ENCODE measurements around the gene NPM1.

The NPM1 gene

GRCh38 chr5:171418316-171418981 lies 30.8 kb downstream of the NPM1 start:
- no peak for TF ChIP-seq Cebpa-rat (IDR thresholded peaks at IDR 0.05)
- peaks cover 11 to 22% (median 13%) of the 10 kb centered on the region in 11 experiments; a peak in 21 of 22 replicates for H3K36me3 ChIP-seq
- peak overlapping the region in 9 of 11 experiments; percentile 36 to 76 (median 62); a peak in 16 of 22 replicates for H3K9ac ChIP-seq
- H3K4me2 ChIP-seq, result peak overlapping the region; percentile 95 to 100 (median 98)
- H3K27me3 ChIP-seq, result peaks cover 38 to 46% (median 40%) of the 10 kb centered on the region in 11 experiments
- no peaks in the 10 kb centered on the region for H3K9me3 ChIP-seq (replicated peaks in 1 of 11)
- H3K27ac ChIP-seq, result peak overlapping the region in 3 of 11 experiments; percentile 6 to 55 (median 45); a peak in 7 of 22 replicates
- peak overlapping the region; percentile 52 to 73 (median 66) for H3K4me3 ChIP-seq
- H3K4me1 ChIP-seq, result peaks cover 22 to 31% (median 28%) of the 10 kb centered on the region in 10 experiments
- H4K20me1 ChIP-seq, result peaks cover 40 to 100% (median 94%) of the 10 kb centered on the region in 11 experiments; a peak in 21 of 22 replicates

- no peak for TF ChIP-seq Cebpa-rat (IDR thresholded peaks at IDR 0.05)
- peak within 1 kb of the TSS; percentile 95 to 100 (median 98) for H3K4me2 ChIP-seq
- no peaks in the 10 kb centered on the region for H3K9me3 ChIP-seq (replicated peaks in 1 of 11)
- peak within 1 kb of the TSS; percentile 52 to 73 (median 66) for H3K4me3 ChIP-seq
- peak within 1 kb of the TSS in 4 of 11 experiments; percentile 3 to 55 (median 26); a peak in 7 of 22 replicates for H3K27ac ChIP-seq
- peaks cover 39 to 48% (median 46%) of the 10 kb centered on the region in 11 experiments for H3K27me3 ChIP-seq
- H4K20me1 ChIP-seq, result peaks cover 33 to 99% (median 87%) of the 10 kb centered on the region in 11 experiments; a peak in 21 of 22 replicates
- peaks cover 22 to 38% (median 33%) of the 10 kb centered on the region in 10 experiments for H3K4me1 ChIP-seq
- peaks cover 4 to 16% (median 6%) of the 10 kb centered on the region in 11 experiments; a peak in 18 of 22 replicates for H3K36me3 ChIP-seq
- peak within 1 kb of the TSS in 9 of 11 experiments; percentile 54 to 76 (median 62); a peak in 17 of 22 replicates for H3K9ac ChIP-seq
These were observed 31.5 kb downstream of the NPM1 start, which contains the start of gene FGF18 for GRCh38 chr5:171418982-171419687. FGF18 (plus strand) TSS chr5:171419647; CDS start chr5:171420200, 553 bp downstream.

- H4K20me1 ChIP-seq, result peaks cover 26 to 95% (median 80%) of the 10 kb centered on the region in 11 experiments; a peak in 21 of 22 replicates
- no peak for TF ChIP-seq Cebpa-rat (IDR thresholded peaks at IDR 0.05)
- H3K27ac ChIP-seq, result peak overlapping the region in 2 of 11 experiments; percentile 17 to 51; a peak in 2 of 22 replicates
These were observed 32.2 kb downstream of the NPM1 start for GRCh38 chr5:171419688-171420430.

GRCh38 chr5:171420431-171421241 lies 33.0 kb downstream of the NPM1 start:
- Histone ChIP-seq H3K4me1 (peaks cover 22 to 38% (median 33%) of the 10 kb centered on the region in 10 experiments), H3K9me3 (replicated peaks in 1 of 11) (no peaks in the 10 kb centered on the region), H3K27me3 (peaks cover 39 to 48% (median 47%) of the 10 kb centered on the region in 11 experiments), H4K20me1 (peaks cover 26 to 87% (median 72%) of the 10 kb centered on the region in 11 experiments; a peak in 21 of 22 replicates), H3K9ac (peak overlapping the region in 3 of 11 experiments; percentile 62 to 74 (median 65); a peak in 5 of 22 replicates), H3K4me2 (peak overlapping the region; percentile 95 to 100 (median 98)), H3K36me3 (peaks cover 0 to 4% (median 0%) of the 10 kb centered on the region in 11 experiments; a peak in 3 of 22 replicates), H3K4me3 (peak overlapping the region; percentile 52 to 73 (median 66)), H3K27ac (no peak overlapping the region)
- TF ChIP-seq Cebpa-rat (IDR thresholded peaks at IDR 0.05), result no peak

More at GRCh38 chr5:171419688-171420430, 32.2 kb downstream of the NPM1 start:
- Histone ChIP-seq H3K4me2 (peak overlapping the region; percentile 95 to 100 (median 98)), H3K4me1 (peaks cover 22 to 38% (median 33%) of the 10 kb centered on the region in 10 experiments), H3K27me3 (peaks cover 39 to 48% (median 47%) of the 10 kb centered on the region in 11 experiments), H3K4me3 (peak overlapping the region; percentile 52 to 73 (median 66)), H3K9ac (peak overlapping the region in 8 of 11 experiments; percentile 57 to 74 (median 64); a peak in 15 of 22 replicates), H3K36me3 (peaks cover 0 to 9% (median 0%) of the 10 kb centered on the region in 11 experiments; a peak in 3 of 22 replicates), H3K9me3 (replicated peaks in 1 of 11) (no peaks in the 10 kb centered on the region)

- H4K20me1 ChIP-seq, result peaks cover 24 to 77% (median 63%) of the 10 kb centered on the region in 11 experiments; a peak in 21 of 22 replicates
- no peak overlapping the region for H3K9ac ChIP-seq
- no peak overlapping the region for H3K27ac ChIP-seq
- H3K4me3 ChIP-seq, result peak overlapping the region in 1 of 10 experiments; percentile 73; a peak in 1 of 20 replicates
- H3K36me3 ChIP-seq, result no peaks in the 10 kb centered on the region
- no peaks in the 10 kb centered on the region for H3K9me3 ChIP-seq (replicated peaks in 1 of 11)
- H3K4me2 ChIP-seq, result peak overlapping the region in 5 of 11 experiments; percentile 95 to 100 (median 98); a peak in 4 of 22 replicates
- no peak for TF ChIP-seq Cebpa-rat (IDR thresholded peaks at IDR 0.05)
- peaks cover 22 to 38% (median 33%) of the 10 kb centered on the region in 10 experiments for H3K4me1 ChIP-seq
- H3K27me3 ChIP-seq, result peaks cover 39 to 48% (median 47%) of the 10 kb centered on the region in 11 experiments
These were observed 33.9 kb downstream of the NPM1 start for GRCh38 chr5:171421331-171422262.

GRCh38 chr5:171422495-171422894 lies 34.8 kb downstream of the NPM1 start:
- no peak overlapping the region for H3K4me3 ChIP-seq
- H3K4me2 ChIP-seq, result no peak overlapping the region
- no peaks in the 10 kb centered on the region for H3K9me3 ChIP-seq (replicated peaks in 1 of 11)
- peaks cover 22 to 38% (median 33%) of the 10 kb centered on the region in 10 experiments for H3K4me1 ChIP-seq
- TF ChIP-seq Cebpa-rat (IDR thresholded peaks at IDR 0.05), result no peak
- no peak overlapping the region for H3K9ac ChIP-seq
- peaks cover 39 to 48% (median 47%) of the 10 kb centered on the region in 11 experiments for H3K27me3 ChIP-seq
- H4K20me1 ChIP-seq, result peaks cover 15 to 68% (median 54%) of the 10 kb centered on the region in 11 experiments; a peak in 21 of 22 replicates
- no peaks in the 10 kb centered on the region for H3K36me3 ChIP-seq
- H3K27ac ChIP-seq, result no peak overlapping the region
